NCI-H524 treated with DMSO at 0.1 percent for 48 hours (cell line): ENCODE data around the gene ZKSCAN1.
"Not testable (repeated sequence)": the region's sequence is repeated elsewhere in the genome, so short reads cannot be mapped to it uniquely, and the experiment has no call there.

ENCODE experiments used
- DNase-seq: peaks from one replicate; lab custom pipeline; 2025; lab: John Stamatoyannopoulos, UW

Gene ZKSCAN1

DNA sequence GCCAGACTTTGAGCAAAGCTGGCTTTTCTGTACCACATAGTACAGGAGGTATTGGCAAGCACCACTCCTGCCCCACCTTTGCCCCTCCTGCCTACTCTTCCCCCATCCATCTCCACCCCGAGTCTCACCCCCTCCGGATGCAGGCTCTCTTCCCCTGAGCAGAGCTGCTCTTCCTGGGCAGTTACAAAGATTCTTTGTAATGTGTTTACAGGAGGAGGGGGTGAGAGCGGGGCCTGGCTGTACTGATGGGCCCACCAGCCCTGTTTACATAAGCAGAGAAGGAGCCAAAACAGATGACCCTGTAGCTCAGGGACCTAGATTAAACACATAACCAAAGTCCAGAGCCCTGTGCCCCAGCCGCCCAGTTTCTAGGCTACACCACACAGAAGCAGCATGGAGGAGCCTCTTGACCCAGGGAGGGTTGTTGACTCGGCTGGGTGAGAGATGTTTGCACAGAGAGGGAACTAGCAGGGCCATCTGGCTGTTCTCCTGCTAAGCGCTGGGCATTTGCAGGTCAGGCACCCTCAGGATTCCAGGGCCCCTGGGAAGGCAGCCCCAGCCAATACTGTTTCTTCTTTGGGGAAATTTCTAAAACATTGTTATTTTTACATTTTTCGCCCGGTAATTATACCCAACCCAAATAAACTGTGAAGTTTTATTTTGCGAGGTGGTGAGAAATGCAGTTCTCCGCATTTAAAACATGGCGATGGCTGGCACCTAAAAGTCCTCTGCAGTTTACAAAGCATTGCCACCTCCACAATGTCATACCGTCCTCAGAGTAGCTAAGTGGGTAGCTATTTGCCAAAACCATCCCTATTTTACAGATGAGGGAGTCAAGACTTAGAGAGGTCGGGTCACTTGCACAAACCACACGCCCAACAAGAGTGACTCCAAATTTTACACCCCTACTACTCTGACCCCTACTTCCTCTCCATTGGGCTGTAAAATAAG lies 11.4 kb upstream of the ZKSCAN1 start:
- DNase-seq, result no peak

DNA sequence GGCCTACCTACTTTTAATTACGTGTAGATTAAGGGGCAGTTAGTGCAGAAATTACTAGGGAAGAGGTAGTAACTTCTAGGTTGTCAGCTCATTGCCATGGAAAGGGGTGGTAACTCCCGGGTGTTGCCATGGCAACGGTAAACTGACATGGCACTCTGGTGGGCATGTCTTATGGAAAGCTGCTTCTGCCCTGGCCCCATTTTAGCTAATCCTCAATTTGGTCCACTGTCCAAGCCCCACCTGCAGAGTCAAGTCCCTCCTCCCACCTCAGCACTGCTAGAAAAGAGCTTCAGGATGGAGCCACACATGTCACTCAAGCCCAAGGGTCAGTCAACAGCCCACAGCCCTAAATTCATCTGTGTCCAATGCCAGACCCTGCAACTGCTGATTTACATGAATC lies 7.5 kb upstream of the ZKSCAN1 start:
- no peak for DNase-seq

DNA sequence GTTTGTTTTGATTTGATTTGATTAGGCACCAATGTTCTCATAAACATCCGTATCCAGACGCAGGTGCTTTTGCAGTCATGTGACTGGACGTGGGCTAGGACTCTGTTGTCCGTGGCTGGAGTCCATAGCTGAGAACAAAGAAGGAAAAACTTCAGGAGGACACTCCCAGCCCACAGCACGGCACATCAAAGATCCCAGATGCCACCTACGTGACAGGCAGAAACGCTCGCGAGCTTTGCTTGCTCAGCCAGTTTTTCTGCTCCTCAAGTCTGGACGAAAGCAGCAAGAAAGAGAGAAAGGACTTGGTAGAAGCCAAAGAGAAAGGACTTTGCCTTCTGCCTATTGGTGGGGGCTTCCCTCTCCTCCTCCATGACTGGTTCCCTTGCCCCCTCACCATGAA lies 6.9 kb upstream of the ZKSCAN1 start:
- no peak for DNase-seq

DNA sequence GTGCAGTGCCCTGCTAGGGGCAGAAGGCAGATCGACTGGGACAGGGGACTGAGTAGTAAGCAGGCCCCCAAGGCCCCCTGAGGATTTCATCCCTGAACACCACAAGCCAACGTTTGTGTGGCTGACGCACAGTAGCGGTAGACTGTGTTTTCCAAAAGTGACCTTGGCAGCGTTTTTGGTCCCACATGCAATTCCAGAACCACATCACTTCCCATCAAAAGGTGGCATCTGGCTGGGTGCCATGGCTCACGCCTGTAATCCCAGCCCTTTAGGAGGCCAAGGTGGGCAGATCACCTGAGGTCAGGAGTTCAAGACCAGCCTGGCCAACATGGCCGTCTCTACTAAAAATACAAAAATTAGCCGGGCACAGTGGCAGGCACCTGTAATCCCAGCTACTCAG lies 5.4 kb upstream of the ZKSCAN1 start:
- not testable (repeated sequence) for DNase-seq

DNA sequence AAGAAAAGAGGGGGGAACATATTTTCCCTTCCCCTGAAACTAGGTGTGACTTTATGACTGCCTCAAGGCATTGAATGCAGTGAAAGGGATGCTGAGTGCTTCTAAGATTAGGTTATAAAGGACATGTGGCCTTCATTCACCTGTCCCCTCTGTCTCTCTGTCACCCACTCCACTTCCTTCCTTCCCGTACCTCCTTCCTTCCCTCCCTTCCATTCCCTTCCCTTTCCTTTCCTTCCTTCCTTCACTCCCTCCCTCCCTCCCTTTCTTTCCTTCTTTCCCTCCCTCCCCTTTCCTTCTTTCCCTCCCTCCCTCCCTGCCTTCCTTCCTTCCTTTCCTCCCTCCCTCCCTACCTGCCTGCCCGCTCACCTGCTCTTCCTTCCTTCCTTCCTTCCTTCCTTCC lies 4.5 kb upstream of the ZKSCAN1 start:
- no peak for DNase-seq

DNA sequence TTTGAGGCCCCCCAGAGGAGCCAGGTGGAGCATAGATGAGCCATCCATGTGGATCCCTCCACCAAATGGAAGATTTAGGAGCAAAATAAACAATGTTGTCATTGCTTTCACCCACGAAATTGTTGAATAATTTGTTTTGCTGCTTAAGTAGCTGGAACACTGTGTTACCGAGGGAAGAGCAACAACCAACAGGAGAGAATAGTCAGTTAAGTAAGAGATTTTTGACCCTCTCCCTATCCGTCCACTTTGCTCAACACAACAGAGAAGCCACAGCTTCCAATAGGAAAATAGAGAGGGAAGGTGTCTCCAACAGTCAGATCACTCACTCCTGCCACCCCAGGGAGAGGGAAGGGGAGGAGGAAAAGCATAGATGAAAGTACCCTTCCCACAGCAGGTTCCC lies 3.9 kb upstream of the ZKSCAN1 start:
- no peak for DNase-seq

DNA sequence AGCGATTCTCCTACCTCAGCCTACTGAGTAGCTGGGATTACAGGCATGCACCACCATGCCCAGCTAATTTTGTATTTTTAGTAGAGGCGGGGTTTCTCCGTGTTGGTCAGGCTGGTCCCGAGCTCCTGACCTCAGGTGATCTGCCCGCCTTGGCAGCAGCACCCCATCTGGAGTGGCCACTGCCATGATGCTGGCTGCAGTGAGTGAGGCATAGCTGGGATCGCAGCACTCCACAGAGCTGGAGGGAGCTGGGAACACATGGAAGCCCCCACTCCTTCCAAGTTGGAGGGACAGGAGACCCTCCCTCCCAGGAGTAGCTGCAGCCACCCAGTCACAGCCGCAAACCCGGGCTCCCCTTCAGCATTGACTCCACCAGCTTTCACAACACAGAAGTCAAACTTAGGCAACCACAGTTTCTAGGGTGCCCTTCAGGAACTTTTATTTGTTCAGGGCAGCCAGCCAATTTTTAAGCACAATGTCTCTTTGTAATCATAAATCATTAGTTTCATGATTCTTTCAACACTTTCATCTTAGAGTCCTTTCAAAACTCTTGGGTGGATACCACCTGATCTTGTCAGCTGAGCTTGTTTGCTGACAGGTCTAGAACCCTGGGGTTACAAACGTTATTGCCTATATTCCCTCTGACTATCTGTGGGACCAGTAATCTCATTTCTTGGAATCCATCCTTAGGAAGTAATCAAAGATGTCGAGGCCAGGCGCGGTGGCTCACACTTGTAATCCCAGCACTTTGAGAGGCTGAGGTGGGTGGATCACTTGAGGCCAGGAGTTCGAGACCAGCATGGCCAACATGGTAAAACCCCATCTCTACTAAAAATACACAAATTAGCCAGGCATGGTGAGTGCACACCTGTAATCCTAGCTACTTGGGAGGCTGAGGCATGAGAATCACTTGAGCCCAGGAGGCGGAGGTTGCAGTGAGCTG lies 2.7 kb upstream of the ZKSCAN1 start:
- DNase-seq, result not testable (repeated sequence)

DNA sequence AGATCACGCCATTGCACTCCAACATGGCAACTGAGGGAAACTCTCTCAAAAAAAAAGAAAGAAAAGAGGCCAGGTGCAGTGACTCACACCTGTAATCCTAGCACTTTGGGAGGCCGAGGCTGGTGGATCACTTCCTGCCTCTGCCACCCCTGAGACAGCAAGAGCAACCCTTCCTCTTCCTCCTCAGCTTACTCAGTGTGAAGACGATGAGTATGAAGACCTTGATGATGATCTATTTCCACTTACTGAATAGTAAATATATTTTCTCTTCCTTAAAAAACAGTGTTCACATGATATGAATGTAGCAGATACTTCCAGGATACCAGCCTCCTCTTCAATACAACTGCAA lies 2.1 kb upstream of the ZKSCAN1 start:
- DNase-seq, result no peak

DNA sequence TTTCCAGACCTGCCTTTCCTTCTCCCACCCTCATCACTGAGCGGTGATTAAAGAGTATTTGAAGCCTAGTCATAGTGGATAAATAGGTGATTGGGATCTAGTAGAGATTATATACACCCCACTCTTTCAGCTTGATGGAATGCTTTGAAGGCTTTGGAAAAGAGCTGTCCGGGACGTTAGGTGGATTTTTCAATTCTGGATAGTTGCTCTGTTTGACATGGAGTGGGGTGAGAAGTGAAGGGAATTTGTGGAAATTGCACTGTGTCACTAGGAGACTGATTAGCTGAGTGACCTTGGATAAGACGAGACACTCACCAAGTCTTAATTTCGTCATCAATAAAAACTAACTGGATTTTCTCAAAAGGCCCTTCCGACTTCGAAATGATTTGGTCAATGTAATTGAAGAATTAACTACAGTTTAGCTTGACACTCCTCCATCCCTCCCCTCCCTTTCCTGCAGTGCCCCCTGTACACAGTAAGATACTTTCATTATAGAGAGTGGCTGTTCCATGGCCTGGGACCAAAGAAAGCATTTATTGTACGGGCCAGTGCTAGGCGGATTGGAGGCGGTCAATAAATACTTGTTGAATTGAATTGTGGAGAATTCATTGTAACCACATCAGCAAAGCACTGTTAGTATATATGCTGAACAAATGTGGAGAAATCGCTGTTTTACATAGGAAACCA lies 962 bp downstream of the ZKSCAN1 start:
- DNase-seq, result no peak

DNA sequence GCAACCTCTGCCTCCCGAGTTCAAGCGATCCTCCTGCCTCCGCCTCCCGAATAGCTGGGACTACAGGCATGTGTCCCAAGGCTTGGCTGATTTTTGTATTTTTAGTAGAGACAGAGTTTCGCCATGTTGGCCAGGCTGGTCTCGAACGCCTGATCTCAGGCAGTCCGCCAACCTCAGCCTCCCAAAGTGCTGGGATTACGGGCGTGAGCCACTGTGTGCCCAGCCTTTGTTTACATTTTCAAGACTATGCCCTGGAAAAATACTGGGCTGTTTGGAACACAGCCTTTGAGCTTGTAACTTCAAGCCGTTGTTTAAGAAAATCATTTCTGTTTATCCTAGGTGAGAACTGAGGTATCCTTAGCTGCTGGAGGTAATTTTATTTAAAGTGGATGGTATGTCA lies 1.9 kb downstream of the ZKSCAN1 start:
- DNase-seq, result no peak

DNA sequence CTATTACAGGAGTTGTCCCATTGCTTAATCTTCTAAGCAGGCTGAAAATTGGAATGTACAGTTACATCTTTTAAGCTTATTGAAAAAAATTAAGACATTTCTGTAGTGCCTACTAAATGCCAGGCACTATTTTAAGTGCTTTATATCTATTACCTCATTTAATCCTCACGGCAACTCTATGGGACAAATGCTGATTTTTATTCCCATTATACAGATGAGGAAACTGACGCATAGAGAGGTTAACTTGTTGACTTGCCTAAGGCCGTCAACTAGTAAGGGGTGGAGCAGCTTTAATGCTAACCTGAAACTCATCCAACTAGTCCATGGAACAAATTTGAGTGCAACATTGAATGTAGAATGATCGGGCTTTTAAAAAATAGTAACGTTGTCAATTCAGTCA lies 2.5 kb downstream of the ZKSCAN1 start:
- DNase-seq, result no peak

DNA sequence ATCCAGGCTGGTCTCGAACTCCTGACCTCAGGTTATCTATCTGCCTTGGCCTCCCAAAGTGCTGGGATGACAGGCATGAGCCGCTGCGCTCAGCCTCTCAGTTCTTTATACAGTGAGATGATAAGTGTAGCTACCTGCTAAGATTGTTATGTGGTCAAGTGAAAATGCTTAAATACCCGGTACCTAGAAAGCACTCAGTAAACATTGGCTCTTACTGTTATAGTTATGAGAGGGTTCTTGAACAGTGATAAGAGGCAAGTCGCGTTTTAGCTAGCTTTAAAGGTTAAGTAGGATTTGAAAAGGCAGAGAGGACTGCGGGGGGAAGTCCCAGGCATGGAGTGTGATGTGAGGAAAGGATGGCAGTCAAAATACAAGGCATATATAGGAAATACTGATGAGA lies 4.5 kb downstream of the ZKSCAN1 start:
- no peak for DNase-seq

DNA sequence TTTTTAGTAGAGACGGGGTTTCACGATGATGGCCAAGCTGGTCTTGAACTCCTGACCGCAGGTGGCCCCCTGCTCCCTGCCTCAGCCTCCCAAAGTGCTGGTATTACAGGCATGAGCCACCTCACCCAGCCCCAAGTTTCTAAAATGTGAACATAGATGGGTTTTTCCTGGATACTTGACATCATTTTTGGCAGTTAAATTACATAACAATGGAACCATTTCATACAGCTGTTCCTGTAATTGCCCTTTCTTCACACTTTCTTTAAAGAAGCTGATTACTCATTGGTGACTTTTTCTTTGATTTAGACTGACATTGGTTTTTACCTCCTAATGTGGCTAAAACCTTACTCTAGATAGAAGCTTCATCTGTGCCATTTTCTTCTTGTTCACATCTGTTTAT lies 5.9 kb downstream of the ZKSCAN1 start:
- DNase-seq, result no peak

DNA sequence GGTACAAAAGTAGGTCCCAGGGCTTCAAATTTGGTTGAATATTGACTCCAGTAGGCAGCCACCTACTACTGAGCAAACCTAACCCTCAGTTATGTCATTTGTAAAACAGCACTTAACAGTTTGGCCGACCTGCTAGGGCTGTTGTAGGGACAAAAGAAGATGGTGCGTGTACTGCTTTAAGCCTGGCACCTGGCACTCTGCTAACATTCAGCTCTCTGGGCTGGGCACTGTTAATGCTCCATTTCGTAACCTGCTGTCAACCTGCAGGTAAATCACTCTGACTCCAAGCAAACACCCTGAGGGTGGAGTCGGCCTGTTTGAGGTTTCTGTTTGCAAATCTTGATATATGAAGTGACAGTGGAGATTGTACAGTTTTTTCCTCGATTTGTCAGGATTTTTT lies 7.2 kb downstream of the ZKSCAN1 start:
- DNase-seq, result no peak

DNA sequence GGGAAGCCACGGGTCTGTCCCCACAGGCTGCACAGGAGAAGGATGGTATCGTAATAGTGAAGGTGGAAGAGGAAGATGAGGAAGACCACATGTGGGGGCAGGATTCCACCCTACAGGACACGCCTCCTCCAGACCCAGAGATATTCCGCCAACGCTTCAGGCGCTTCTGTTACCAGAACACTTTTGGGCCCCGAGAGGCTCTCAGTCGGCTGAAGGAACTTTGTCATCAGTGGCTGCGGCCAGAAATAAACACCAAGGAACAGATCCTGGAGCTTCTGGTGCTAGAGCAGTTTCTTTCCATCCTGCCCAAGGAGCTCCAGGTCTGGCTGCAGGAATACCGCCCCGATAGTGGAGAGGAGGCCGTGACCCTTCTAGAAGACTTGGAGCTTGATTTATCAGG lies 8.1 kb downstream of the ZKSCAN1 start:
- DNase-seq, result no peak

DNA sequence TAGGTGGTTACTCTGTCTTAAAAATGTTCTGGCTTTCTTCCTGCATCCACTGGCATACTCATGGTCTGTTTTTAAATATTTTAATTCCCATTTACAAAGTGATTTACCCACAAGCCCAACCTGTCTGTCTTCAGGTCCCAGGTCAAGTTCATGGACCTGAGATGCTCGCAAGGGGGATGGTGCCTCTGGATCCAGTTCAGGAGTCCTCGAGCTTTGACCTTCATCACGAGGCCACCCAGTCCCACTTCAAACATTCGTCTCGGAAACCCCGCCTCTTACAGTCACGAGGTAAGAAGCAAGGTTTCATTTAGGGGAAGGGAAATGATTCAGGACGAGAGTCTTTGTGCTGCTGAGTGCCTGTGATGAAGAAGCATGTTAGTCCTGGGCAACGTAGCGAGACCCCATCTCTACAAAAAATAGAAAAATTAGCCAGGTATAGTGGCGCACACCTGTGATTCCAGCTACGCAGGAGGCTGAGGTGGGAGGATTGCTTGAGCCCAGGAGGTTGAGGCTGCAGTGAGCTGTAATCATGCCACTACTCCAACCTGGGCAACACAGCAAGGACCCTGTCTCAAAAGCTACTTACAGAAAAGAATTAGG lies 8.7 kb downstream of the ZKSCAN1 start:
- no peak for DNase-seq

DNA sequence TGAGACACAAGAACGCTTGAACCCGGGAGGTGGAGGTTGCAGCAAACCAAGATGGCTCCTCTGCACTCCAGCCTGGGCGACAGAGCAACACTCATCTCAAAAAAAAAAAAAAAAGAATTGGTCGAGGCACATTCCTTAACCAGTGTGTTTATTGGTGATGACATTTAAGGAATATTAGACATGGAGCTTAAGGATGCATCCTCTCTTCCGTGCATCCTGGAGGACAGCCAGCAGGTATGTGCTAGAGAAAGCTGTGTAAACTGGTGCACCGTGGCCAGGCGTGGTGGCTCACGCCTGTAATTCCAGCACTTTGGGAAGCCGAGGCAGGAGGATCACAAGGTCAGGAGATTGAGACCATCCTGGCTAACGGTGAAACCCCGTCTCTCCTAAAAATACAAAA lies 11.8 kb downstream of the ZKSCAN1 start:
- DNase-seq, result no peak

DNA sequence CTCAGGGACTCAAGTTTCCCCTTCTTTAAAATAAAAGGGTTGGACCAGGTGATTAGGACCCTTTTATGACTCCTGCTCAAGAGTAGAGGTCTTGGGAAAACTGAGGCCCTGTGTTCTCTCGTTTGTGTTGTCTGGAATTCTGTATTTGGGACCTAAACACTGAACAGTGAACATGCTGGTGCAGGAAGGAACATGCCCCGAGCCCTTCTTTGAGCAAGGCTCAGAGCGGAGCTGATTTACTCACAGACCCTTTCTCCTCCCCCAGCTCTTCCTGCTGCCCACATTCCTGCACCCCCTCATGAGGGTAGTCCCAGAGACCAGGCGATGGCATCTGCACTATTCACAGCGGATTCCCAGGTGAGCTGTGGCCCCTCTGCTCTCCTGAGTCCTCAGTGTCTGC lies 14.2 kb downstream of the ZKSCAN1 start:
- no peak for DNase-seq

DNA sequence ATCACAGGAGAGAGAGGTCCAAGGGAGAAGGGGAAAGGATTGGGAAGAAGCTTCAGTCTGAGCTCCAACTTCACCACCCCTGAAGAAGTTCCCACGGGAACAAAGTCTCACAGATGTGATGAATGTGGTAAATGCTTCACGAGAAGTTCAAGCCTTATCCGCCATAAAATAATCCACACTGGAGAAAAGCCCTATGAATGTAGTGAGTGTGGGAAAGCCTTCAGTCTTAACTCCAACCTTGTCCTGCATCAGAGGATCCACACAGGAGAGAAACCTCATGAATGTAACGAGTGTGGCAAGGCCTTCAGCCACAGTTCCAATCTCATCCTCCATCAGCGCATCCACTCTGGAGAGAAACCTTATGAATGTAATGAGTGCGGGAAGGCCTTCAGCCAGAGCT lies 18.1 kb downstream of the ZKSCAN1 start:
- no peak for DNase-seq

DNA sequence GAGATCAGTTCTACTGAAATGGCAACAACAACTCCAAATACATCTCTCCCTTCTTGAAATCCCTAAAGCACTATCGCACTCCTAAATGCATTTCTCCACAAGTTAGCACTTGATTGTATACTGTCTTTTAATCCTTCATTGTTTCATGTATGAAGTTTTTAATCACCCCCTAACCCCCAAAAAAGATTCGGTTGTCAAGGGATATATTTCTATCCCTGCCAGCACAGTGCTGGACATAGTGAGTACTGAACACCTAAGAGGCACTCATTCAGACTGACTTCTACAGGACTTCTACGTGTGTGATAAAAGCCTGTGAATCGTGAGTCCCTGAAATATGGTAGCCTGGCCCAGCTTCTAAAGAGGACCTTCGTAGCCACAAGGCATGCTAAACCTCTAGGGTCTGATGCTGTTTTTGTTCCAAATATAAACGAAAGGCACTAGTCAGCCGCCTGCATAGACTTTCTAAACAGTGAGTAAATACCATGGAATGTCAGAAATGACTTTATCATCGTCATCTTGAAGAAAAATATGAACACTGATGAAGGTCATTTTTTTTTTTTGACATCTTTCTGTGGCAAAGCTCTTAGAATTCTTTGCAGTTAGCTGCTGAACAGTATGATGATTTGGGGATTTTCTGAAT lies 19.6 kb downstream of the ZKSCAN1 start:
- no peak for DNase-seq

DNA sequence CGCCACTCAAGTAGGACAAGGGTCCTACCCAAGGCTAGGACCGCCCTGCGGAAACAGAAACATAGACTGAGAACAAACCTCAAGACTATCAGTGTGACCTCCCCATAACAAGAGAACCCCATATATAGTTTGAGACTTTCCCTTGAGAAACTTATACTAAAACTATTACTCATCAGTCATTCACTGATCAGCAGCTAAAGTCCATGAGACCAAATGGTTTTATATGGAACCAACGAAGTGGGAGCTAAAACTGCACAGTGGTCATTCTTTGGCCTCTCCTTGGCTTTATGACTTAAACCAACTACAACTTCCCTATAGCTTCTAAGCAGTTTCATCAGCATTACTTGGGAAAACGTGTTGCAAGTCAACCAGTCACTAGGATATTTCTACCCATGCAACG lies 20.5 kb downstream of the ZKSCAN1 start:
- DNase-seq, result no peak

DNA sequence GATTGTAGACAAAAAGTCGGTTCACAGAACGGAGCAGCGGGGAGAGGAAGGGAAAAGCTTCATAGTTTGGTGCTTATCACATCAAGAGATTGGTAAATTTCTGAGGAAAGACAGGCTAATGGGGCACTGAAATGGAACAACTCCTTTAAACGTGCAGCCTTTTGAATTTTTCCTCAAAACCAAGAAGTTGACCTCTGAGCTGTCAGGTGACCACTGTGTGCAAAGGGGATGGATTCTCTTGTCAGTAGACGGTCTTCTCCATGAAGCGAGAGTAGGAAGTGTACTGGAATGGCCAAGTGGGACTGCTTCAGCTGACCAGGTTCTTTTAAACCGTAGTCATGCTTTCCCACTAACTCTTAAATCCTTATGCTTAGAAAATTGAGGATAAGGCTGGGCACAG lies 22.9 kb downstream of the ZKSCAN1 start:
- DNase-seq, result no peak
